Stimulated activated CD8-positive, alpha-beta memory T cell treated with anti-CD3 and anti-CD28 coated beads, Interleukin-2, amount 100 ng/mL, for 48 hours (primary cell): Measurements from ENCODE around the gene PTPN5.
"Not testable (repeated sequence)": the region's sequence is repeated elsewhere in the genome, so short reads cannot be mapped to it uniquely, and the experiment has no call there.

ENCODE experiments used
- DNase-seq, 2 donors: peaks; one replicate each; pipeline ENCODE4 v3.0.0-alpha.2; 2020; ENCODE audit warnings: low read depth in 2 of 2

Gene PTPN5

GRCh38 chr11:18682466-18682865 lies 109.1 kb downstream of the PTPN5 start:
- no peak for DNase-seq

GRCh38 chr11:18681949-18682348 lies 109.6 kb downstream of the PTPN5 start:
- not testable (repeated sequence) for DNase-seq
